Type B pancreatic cell (in vitro differentiated cells): ENCODE measurements around the gene LEO1. TPM values are rescaled to one million over a fixed set of nuclear protein-coding genes. Genes with fewer than 3 reads are reported as not detected.

Source experiments
- DNase-seq: peaks from one replicate; pipeline ENCODE4 v3.0.0; 2021; ENCODE audit warnings: mixed read lengths; ENCODE audit not compliant: unreplicated experiment; ENCODE audit errors: extremely low spot score
- H3K27ac Mint-ChIP-seq: 2 replicates; pipeline ENCODE4 v1.8.0; 2021; ENCODE audit warnings: mild to moderate bottlenecking, mixed read lengths
- H3K27me3 Mint-ChIP-seq: 2 replicates; pipeline ENCODE4 v1.8.0; 2021; ENCODE audit warnings: mixed read lengths
- H3K36me3 Mint-ChIP-seq: 2 replicates; pipeline ENCODE4 v1.8.0; 2021; ENCODE audit warnings: mixed read lengths
- H3K4me1 Mint-ChIP-seq: one replicate; pipeline ENCODE4 v1.8.0; 2021; ENCODE audit warnings: mixed read lengths; ENCODE audit not compliant: unreplicated experiment
- H3K4me3 Mint-ChIP-seq: 2 replicates; pipeline ENCODE4 v1.8.0; 2021; ENCODE audit warnings: mild to moderate bottlenecking, mixed read lengths
- H3K9me3 Mint-ChIP-seq: 2 replicates; pipeline ENCODE4 v1.8.0; 2021; ENCODE audit warnings: mixed read lengths
- CTCF ChIP-seq: fragments of 200-600 bp; sonication (generic); conservative IDR thresholded peaks from 2 replicates; pipeline ENCODE4 v1.5.0; 2021; ENCODE audit warnings: antibody characterized with exemption, mild to moderate bottlenecking
- long read RNA-seq: library from polyadenylated mRNA; unstranded; transcript quantifications from one replicate; pipeline ENCODE4 v2.0.0, GENCODE V29; 2020
- total RNA-seq: library from RNA; stranded (reverse); gene quantifications from 2 replicates; pipeline ENCODE4 v1.2.1, GENCODE V29; 2021; ENCODE audit warnings: low replicate concordance

The LEO1 gene
- 25.8 and 30.0 TPM in 2 replicates for total RNA-seq
- long read RNA-seq, transcript LEO1-201 (12 exons, 2,193 nt), result major isoform, 111 of 230 reads
- long read RNA-seq, partial matches to known transcripts, result 107 of 230 reads
- long read RNA-seq, other reads (novel, unspliced or antisense), result 12 of 230 reads

- Mint-ChIP-seq H3K36me3 (peaks cover 18% of the 10 kb centered on the region), H3K4me1 (peaks cover 15% of the 10 kb centered on the region), H3K27ac (peak within 1 kb of the TSS; percentile 99), H3K4me3 (peak within 1 kb of the TSS; percentile 97), H3K9me3 (peaks cover 4% of the 10 kb centered on the region), H3K27me3 (peaks cover 4% of the 10 kb centered on the region)
- peak; percentile 86 for DNase-seq
- peak; percentile 62 for TF ChIP-seq CTCF
These were observed at the start of gene LEO1 for GRCh38 chr15:51971375-51972133. Gene LEO1 (minus strand): TSS chr15:51971778. CDS start chr15:51971745, 33 bp downstream.

- H3K9me3 Mint-ChIP-seq, result peaks cover 4% of the 10 kb centered on the region
- H3K4me1 Mint-ChIP-seq, result peaks cover 30% of the 10 kb centered on the region
- H3K27ac Mint-ChIP-seq, result peak overlapping the region; percentile 98
- peaks cover 9% of the 10 kb centered on the region for H3K27me3 Mint-ChIP-seq
- peak; percentile 62 for TF ChIP-seq CTCF
- H3K36me3 Mint-ChIP-seq, result peaks cover 3% of the 10 kb centered on the region
- peak overlapping the region; percentile 98 for H3K4me3 Mint-ChIP-seq
- no peak for DNase-seq
These were observed 49.6 kb upstream of the LEO1 start for GRCh38 chr15:52021128-52021671.

- TF ChIP-seq CTCF, result no peak
- H3K4me1 Mint-ChIP-seq, result peaks cover 30% of the 10 kb centered on the region
These were observed 48.9 kb upstream of the LEO1 start for GRCh38 chr15:52020221-52021085.

GRCh38 chr15:52019394-52020220 lies 48.0 kb upstream of the LEO1 start:
- H3K4me1 Mint-ChIP-seq, result peaks cover 30% of the 10 kb centered on the region
- peaks cover 9% of the 10 kb centered on the region for H3K27me3 Mint-ChIP-seq
- no peak for TF ChIP-seq CTCF
- peaks cover 4% of the 10 kb centered on the region for H3K9me3 Mint-ChIP-seq
- peak; percentile 86 for DNase-seq
- H3K4me3 Mint-ChIP-seq, result peak overlapping the region; percentile 98
- H3K27ac Mint-ChIP-seq, result peak overlapping the region; percentile 99
- no peaks in the 10 kb centered on the region for H3K36me3 Mint-ChIP-seq

More at GRCh38 chr15:52020221-52021085, 48.9 kb upstream of the LEO1 start:
- no peak for DNase-seq
- H3K9me3 Mint-ChIP-seq, result peaks cover 4% of the 10 kb centered on the region
- no peaks in the 10 kb centered on the region for H3K36me3 Mint-ChIP-seq
- peak overlapping the region; percentile 98 for H3K4me3 Mint-ChIP-seq
- peaks cover 9% of the 10 kb centered on the region for H3K27me3 Mint-ChIP-seq
- peak overlapping the region; percentile 98 for H3K27ac Mint-ChIP-seq
